Measurements from ENCODE around the gene ADRA2B.

Gene ADRA2B

GRCh38 chr2:96107708-96108065 is 8.7 kb downstream of the ADRA2B start:
- H3K79me2 ChIP-seq (ENCODE audit: insufficient read depth, low read length): no peaks in the 10 kb centered on the region
- H2AFZ ChIP-seq (ENCODE audit: low read length): no peak overlapping the region
- H3K9me2 ChIP-seq (ENCODE audit: low read depth, low read length): no peaks in the 10 kb centered on the region
- peaks cover 22% of the 10 kb centered on the region; the same call in 1 of the 2 replicates for H3K27me3 ChIP-seq (ENCODE audit: insufficient read depth, low read length)
- H3K4me3 ChIP-seq (ENCODE audit: low read depth, low read length, poor library complexity, severe bottlenecking): no peak overlapping the region
- TF ChIP-seq, protein P1, sequence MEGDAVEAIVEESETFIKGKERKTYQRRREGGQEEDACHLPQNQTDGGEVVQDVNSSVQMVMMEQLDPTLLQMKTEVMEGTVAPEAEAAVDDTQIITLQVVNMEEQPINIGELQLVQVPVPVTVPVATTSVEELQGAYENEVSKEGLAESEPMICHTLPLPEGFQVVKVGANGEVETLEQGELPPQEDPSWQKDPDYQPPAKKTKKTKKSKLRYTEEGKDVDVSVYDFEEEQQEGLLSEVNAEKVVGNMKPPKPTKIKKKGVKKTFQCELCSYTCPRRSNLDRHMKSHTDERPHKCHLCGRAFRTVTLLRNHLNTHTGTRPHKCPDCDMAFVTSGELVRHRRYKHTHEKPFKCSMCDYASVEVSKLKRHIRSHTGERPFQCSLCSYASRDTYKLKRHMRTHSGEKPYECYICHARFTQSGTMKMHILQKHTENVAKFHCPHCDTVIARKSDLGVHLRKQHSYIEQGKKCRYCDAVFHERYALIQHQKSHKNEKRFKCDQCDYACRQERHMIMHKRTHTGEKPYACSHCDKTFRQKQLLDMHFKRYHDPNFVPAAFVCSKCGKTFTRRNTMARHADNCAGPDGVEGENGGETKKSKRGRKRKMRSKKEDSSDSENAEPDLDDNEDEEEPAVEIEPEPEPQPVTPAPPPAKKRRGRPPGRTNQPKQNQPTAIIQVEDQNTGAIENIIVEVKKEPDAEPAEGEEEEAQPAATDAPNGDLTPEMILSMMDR (IDR thresholded peaks at IDR 0.05; ENCODE audit: low read length): no peak
- TF ChIP-seq EZH2 (IDR thresholded peaks at IDR 0.05; ENCODE audit: borderline replicate concordance, low read length): no peak
- no peak overlapping the region for H3K4me2 ChIP-seq (ENCODE audit: low read length)
- H4K20me1 ChIP-seq (ENCODE audit: insufficient read depth, low read length): no peaks in the 10 kb centered on the region
- H3K9ac ChIP-seq (ENCODE audit: low read length): no peak overlapping the region
- no peak overlapping the region for H3K27ac ChIP-seq (ENCODE audit: low read depth, low read length, poor library complexity, severe bottlenecking)
- H3K36me3 ChIP-seq (ENCODE audit: insufficient read depth, low read length): no peaks in the 10 kb centered on the region; the same call in 1 of the 2 replicates
- peaks cover 5% of the 10 kb centered on the region; the same call in 1 of the 2 replicates for H3K9me3 ChIP-seq (ENCODE audit: low read length)
- no peaks in the 10 kb centered on the region for H3K4me1 ChIP-seq (ENCODE audit: insufficient read depth, low read length, severe bottlenecking)
- H3F3A ChIP-seq (ENCODE audit: insufficient read depth, low read length): no peaks in the 10 kb centered on the region

DNA sequence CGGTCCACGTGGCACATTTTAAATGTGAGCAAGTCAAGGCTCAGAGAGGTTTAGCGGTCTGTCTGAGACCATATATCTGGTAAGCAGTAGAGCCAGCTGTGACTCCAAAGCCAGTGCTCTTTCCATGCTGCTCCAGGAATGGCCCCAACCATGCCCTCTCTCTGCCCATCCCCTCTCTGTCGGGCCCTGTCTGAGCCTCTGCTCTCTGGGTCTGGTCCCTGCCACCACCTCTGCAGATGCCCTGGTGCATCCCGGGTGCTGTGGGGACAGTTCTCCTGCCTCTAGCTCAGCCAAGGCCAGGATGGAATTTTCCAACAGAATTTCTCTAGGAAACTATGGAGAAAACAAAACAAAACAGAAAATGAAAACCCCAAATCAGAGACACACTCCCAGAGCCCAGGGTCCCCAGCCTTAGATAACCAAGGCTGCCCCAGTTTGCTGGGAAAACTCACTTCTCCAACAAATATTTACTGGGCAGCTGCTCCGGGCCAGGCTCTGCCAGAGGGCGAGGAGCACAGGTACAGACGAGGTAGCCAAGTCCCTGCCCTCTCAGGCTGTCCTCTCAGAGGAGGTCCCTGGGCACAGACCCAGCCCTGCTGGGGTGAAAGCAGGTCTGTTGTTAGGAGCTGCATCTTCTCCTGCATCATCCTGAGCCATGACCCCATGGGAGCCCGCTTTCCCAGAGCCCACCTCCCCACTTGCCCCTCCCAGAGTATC is 9.2 kb downstream of the ADRA2B start:
- no peaks in the 10 kb centered on the region for H3K9me2 ChIP-seq (ENCODE audit: low read depth, low read length)
- H3K4me2 ChIP-seq (ENCODE audit: low read length): no peak overlapping the region
- H3K36me3 ChIP-seq (ENCODE audit: insufficient read depth, low read length): no peaks in the 10 kb centered on the region; the same call in 1 of the 2 replicates
- no peak overlapping the region for H3K9ac ChIP-seq (ENCODE audit: low read length)
- H3F3A ChIP-seq (ENCODE audit: insufficient read depth, low read length): no peaks in the 10 kb centered on the region
- no peaks in the 10 kb centered on the region for H4K20me1 ChIP-seq (ENCODE audit: insufficient read depth, low read length)
- no peaks in the 10 kb centered on the region for H3K79me2 ChIP-seq (ENCODE audit: insufficient read depth, low read length)
- H3K4me1 ChIP-seq (ENCODE audit: insufficient read depth, low read length, severe bottlenecking): no peaks in the 10 kb centered on the region
- TF ChIP-seq, protein P1 (IDR thresholded peaks at IDR 0.05; ENCODE audit: low read length): no peak
- no peak for TF ChIP-seq EZH2 (IDR thresholded peaks at IDR 0.05; ENCODE audit: borderline replicate concordance, low read length)
- peaks cover 5% of the 10 kb centered on the region; the same call in 1 of the 2 replicates for H3K9me3 ChIP-seq (ENCODE audit: low read length)
- H3K27me3 ChIP-seq (ENCODE audit: insufficient read depth, low read length): peaks cover 22% of the 10 kb centered on the region; the same call in 1 of the 2 replicates
- H3K27ac ChIP-seq (ENCODE audit: low read depth, low read length, poor library complexity, severe bottlenecking): no peak overlapping the region
- no peak overlapping the region for H3K4me3 ChIP-seq (ENCODE audit: low read depth, low read length, poor library complexity, severe bottlenecking)
- no peak overlapping the region for H2AFZ ChIP-seq (ENCODE audit: low read length)

- Histone ChIP-seq H3K4me3 (ENCODE audit: low read depth, low read length, poor library complexity, severe bottlenecking) (no peak overlapping the region), H3K79me2 (ENCODE audit: insufficient read depth, low read length) (no peaks in the 10 kb centered on the region), H3K9me2 (ENCODE audit: low read depth, low read length) (no peaks in the 10 kb centered on the region), H2AFZ (ENCODE audit: low read length) (no peak overlapping the region), H3K27ac (ENCODE audit: low read depth, low read length, poor library complexity, severe bottlenecking) (no peak overlapping the region), H3K4me1 (ENCODE audit: insufficient read depth, low read length, severe bottlenecking) (no peaks in the 10 kb centered on the region), H4K20me1 (ENCODE audit: insufficient read depth, low read length) (no peaks in the 10 kb centered on the region), H3K36me3 (ENCODE audit: insufficient read depth, low read length) (no peaks in the 10 kb centered on the region; the same call in 1 of the 2 replicates), H3K9ac (ENCODE audit: low read length) (no peak overlapping the region), H3K9me3 (ENCODE audit: low read length) (peaks cover 5% of the 10 kb centered on the region; the same call in 1 of the 2 replicates), H3K27me3 (ENCODE audit: insufficient read depth, low read length) (peaks cover 22% of the 10 kb centered on the region; the same call in 1 of the 2 replicates), H3K4me2 (ENCODE audit: low read length) (no peak overlapping the region), H3F3A (ENCODE audit: insufficient read depth, low read length) (no peaks in the 10 kb centered on the region)
- TF ChIP-seq, protein P1 (IDR thresholded peaks at IDR 0.05; ENCODE audit: low read length): no peak
- no peak for TF ChIP-seq EZH2 (IDR thresholded peaks at IDR 0.05; ENCODE audit: borderline replicate concordance, low read length)
Observed at GRCh38 chr2:96105994-96106715, 10.2 kb downstream of the ADRA2B start.

Measured in OCI-LY1 (cell line).